HG03520 (cell line): Measurements from ENCODE around the gene HGFAC.
A peak's percentile ranks its signal among the peaks of the same experiment; 100 is the strongest.
"Not testable (repeated sequence)": the region's sequence is repeated elsewhere in the genome, so short reads cannot be mapped to it uniquely, and the experiment has no call there.

Source experiments
- ATAC-seq: cut with Tn5 transposase; IDR thresholded peaks from one replicate; pipeline ENCODE4 v1.9.1; 2021; ENCODE audit warnings: mild to moderate bottlenecking, moderate library complexity; ENCODE audit not compliant: unreplicated experiment

The HGFAC gene

DNA sequence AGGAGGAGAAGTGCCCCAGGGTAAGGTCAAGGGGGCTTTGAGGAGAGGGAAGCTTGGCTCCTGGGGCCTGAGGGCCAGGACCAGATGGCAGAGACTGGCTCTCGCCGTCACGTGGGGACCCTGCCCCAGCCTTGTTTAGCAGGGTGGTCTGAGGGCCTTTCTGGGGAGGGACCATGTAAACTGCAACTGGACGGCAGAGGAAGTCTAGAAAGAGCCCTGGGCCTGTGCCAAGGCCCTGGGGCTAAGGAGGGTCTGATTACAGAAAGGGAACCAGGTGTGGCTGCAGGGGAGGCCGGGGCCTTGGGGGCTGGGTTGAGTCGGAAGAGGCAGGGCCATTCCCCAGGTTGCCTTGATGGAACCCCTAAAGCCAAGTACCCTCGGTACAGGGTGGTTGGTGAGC lies 1.8 kb upstream of the HGFAC start:
- ATAC-seq: no peak

DNA sequence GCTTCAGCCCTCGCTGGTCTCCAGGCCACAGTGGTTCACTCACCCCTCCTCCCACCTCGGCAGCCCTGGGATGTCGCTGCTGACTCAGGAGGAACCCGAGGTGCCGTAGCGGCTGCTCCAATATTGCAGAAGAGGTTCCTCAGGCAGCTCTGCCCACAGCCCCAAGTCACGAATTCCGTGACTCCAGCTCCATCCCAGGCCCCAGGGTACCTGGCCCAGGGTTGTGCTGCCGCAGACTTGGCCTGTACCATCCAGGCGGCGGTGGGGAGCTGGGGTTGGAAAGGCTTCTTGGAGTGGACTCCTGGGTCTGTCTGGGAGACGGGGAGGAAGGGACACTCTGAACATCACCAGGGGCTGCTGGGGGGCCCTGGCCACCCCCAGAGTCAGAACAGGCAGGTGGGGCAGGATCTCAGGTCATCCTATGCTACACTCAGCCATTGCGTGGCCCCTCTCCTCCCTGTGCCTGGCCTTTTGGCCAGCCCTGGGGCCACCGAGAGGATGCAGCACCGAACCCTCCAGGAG lies 728 bp upstream of the HGFAC start:
- ATAC-seq: no peak

DNA sequence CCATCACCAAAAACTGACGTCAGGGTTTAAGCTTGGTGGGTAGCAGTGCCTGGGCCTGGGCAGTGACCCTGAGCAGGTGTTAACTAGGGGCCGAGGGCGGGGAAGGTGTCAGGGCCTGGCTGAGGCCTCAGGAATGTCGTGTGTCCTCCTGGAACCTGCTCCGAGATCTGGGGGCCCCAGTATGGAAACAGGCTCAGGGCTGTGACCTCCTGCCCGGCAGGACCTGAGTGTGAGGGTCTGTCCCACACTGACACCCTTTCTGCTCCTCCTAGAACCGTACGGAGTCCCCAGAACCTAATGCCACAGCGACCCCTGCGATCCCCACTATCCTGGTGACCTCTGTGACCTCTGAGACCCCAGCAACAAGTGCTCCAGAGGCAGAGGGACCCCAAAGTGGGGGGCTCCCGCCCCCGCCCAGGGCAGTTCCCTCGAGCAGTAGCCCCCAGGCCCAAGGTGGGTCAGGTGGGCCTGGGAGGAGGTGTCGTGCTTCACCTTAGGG lies 741 bp downstream of the HGFAC start:
- no peak for ATAC-seq

DNA sequence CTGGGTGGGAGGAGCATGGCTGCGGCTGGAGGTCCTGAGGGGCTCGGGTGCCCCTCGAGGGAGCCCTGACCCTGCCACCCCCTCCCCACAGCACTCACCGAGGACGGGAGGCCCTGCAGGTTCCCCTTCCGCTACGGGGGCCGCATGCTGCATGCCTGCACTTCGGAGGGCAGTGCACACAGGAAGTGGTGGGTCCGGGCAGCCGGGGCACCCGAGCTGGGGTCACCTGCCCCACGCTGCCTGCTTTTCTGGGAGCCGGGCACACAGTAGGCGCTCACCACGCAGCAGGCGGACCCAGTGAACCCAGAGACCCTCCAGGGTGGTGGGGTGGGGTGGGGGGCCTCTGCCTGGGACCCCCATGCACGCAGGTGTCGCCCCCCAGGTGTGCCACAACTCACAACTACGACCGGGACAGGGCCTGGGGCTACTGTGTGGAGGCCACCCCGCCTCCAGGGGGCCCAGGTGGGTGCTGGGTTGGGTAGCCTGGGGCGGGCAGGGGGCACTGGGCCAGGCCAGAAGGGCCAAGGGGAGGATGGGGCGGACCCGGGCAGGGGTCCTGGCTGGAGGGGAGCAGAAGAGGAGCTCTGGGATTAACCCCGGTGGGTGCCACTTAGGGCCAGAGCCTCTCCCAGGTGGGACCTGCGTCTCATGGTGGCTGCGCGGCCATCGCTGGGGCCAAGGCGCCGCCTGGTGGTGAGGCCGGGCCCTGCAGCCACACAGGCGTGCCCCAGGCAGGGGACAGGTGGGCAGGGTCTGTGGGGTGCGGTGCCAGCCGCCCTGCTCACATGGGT lies 1.4 kb downstream of the HGFAC start:
- ATAC-seq: peak; percentile 59

DNA sequence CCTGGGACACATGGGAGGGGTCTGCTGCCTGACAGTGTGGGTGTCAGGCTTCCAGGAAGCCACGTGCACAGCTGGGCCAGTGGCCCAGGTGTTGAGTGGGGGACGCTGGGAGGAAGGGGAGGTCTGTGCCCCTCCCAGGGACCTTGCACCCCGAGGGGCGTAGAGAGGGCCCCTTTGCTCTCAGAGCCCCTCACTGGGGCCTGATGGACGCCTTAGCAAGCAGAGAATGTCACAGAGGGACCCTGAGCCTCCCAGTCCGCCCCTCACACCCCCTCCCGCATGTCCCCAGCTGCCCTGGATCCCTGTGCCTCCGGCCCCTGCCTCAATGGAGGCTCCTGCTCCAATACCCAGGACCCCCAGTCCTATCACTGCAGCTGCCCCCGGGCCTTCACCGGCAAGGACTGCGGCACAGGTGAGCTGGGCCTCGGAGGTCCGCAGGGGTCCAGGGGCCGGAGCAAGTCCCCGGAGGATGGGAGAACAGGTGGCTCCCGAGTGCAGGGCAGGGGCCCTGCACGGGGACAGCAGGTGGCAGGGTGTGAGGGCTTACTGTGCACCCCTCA lies 2.1 kb downstream of the HGFAC start:
- ATAC-seq: no peak

DNA sequence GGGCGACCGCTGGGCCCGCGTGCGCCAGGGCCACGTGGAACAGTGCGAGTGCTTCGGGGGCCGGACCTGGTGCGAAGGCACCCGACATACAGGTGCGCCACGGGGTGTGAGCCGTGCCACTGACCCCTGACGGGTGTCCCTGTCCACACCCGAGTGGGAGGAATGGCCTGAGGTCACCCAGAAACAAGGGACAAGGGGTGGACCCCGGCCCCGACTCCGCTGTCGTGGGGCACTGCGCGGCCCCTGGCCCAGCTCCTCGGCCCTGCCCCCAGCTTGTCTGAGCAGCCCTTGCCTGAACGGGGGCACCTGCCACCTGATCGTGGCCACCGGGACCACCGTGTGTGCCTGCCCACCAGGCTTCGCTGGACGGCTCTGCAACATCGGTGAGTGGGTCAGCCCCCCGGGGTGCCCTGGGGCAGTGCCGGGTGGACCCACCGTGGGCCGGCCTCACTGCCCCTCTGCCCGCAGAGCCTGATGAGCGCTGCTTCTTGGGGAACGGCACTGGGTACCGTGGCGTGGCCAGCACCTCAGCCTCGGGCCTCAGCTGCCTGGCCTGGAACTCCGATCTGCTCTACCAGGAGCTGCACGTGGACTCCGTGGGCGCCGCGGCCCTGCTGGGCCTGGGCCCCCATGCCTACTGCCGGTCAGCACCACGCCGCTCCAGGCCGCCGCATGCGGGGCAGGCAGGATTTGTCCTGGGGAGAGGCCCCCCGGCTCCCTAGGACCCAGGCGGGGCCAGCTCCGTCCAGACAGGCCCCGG lies 2.8 kb downstream of the HGFAC start:
- no peak for ATAC-seq

DNA sequence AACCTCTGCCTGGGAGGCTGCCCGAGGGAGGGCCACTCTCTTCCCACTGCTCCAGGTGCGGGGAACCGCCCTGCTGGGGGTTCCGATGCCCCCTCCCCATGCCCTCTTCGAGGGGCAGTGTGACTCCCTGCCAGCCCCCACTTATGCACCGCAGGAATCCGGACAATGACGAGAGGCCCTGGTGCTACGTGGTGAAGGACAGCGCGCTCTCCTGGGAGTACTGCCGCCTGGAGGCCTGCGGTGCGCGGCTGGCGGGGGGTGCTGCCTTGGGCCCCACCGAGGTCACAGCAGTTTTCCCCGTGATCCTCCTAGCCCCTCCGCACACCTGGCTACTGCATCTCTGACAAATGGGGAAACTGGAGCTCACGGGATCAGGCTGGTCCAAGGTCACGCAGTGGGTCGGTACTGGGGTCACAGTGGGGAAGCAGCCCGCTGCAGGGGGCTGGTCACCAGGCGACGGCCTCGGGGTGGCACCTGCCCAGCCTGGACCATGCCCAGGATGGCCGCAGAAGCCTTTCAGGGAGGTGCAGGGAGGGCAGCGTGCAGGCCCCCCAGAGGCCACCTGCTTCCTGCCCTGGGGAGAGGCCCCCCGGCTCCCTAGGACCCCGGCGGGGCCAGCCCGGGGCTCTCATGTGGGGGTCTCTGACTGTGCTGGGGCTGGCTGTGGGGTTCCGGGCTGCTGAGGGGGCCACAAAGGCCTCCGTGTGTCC lies 3.5 kb downstream of the HGFAC start:
- ATAC-seq: no peak

DNA sequence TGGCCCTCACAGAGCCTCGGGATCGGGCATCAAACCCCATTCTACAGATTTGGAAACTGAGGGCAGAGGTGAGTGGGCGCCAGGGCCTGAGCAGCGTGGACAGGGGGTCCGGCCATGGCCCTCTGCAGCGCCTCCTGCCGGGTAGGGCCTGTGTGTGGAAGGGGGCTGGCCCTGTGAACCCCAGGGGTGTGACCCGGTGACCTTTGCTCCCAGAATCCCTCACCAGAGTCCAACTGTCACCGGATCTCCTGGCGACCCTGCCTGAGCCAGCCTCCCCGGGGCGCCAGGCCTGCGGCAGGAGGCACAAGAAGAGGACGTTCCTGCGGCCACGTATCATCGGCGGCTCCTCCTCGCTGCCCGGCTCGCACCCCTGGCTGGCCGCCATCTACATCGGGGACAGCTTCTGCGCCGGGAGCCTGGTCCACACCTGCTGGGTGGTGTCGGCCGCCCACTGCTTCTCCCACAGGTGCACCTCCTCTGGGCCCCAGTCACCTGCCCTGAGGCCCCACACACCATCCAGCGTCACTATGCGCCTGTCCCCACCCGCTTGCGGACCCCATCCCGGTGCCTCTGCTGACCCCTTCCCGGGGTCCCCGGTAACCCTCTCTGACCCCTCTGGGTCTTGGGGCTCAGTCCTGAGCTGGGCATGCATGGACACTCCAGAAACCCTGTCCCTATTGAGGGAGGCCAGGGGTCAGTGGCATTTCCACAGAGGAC lies 4.2 kb downstream of the HGFAC start:
- ATAC-seq: no peak

DNA sequence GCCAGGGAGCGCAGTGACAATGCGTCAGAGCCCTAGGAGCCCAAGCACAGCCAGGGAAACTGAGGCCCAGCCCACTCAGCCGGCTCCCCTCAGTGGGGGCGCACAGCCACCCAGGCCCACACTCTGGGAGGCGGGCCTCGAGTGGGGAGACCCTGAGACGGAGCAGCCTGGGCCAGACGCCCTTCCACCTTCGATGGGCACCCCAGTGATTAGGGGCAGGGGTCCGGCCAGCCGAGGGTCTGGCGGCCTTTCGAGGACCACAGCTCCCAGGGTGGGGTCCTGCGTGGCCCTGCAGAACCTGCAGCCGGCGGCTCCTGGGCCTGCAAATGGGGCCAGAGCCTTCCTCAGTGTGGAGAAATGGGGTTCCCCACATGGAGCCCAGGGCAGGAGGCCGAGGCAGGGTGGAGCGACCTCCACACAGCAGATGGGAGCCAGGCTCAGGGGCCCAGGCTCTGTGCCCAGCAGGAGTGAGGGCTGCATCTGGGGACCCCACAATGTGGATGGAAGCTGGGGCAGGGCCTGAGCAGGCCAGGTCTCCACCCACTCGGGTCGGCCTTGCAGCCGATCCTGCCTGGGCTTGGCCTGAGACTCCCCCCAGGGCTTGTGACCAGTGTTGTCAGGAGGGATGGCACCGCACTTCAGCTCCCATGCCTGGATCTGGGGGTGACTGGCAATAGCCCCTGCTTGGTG lies 5.0 kb downstream of the HGFAC start:
- no peak for ATAC-seq

DNA sequence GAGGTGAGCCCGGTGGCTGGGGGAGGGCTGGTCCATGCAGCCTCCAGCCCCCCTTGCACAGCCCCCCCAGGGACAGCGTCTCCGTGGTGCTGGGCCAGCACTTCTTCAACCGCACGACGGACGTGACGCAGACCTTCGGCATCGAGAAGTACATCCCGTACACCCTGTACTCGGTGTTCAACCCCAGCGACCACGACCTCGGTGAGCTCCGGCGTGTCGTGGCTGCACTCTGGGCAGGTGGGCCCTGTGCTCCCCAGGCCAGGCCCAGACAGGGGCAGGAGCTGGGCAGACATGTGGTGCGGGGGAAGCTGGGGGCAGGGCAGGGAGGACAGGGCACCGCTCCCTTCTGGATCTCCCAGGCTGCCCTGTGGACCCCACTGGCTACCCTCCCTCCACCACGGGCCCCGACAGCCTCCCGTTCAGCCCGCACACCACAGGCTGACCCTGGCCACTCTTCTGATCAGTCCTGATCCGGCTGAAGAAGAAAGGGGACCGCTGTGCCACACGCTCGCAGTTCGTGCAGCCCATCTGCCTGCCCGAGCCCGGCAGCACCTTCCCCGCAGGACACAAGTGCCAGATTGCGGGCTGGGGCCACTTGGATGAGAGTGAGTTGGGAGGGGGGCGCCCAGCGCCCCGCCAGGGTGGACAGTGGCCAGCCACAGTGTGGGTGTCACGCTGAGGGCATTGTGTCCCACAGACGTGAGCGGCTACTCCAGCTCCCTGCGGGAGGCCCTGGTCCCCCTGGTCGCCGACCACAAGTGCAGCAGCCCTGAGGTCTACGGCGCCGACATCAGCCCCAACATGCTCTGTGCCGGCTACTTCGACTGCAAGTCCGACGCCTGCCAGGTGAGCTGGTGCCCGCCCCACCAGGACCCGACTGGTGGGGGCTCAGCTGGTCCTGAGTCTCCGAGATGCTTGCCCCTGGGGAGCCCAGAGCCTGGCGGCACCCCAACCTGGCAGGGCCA lies 5.9 kb downstream of the HGFAC start:
- no peak for ATAC-seq

DNA sequence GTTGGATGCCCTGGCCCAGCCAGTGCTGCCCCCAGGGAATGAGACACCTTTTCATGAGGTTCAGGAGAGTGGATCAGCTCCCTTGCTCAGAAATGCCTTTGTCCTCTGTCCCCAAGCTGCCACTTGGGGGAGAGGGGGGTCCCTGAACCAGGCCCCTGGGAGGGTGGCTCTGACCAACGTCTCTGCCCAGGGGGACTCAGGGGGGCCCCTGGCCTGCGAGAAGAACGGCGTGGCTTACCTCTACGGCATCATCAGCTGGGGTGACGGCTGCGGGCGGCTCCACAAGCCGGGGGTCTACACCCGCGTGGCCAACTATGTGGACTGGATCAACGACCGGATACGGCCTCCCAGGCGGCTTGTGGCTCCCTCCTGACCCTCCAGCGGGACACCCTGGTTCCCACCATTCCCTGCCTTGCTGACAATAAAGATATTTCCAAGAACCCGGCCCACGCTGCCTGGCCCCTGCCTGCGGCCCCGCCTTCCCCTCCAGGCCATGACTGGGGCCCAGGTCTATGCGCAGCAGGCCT lies 7.3 kb downstream of the HGFAC start:
- ATAC-seq: no peak

DNA sequence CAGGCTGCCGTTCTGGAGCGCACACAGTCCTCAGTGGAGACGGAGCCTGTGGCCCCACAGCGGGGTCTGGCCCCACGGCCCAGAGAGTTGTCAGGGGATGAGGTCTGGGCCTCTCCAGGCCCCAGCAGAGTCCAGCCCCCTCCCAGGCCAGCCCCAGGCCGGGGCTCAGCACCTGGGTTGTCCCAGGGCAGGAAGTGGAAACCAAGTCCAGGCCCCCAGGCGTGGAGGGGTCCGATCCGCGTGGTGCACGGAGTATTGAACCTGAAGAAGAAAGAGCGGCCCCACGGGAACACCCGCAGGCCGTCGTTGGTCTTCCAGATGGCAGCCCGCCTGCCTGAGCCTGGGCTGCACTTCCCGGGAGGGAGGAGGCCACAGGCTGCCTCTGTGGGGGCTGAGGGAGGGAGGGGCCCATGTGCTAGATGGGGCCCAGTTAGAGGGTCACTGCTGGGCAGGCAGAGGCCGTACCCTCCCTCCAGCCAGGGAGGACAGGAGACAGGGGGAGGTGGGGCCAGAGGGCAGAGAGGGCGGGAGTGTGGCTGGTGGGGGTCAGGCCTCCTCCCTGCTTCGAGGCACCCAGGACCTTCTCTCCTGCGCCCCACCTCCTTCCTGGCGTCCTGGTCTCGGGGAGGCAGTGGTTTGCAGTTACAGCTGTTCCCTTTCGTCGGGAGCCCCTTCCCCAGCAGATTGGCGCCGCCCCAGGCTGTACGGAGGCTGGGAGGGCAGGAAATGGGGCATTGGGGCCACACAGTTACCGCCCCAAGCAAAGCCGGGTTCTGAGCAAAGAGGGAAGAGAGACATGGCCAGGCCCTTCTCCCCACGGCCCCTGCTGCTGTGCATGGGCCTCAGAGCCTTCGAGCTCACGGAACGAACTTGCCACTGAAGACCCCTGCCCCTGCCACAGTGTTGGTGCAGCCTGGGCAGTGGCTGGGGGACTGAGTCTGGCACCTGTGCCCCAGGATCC lies 8.1 kb downstream of the HGFAC start:
- no peak for ATAC-seq

DNA sequence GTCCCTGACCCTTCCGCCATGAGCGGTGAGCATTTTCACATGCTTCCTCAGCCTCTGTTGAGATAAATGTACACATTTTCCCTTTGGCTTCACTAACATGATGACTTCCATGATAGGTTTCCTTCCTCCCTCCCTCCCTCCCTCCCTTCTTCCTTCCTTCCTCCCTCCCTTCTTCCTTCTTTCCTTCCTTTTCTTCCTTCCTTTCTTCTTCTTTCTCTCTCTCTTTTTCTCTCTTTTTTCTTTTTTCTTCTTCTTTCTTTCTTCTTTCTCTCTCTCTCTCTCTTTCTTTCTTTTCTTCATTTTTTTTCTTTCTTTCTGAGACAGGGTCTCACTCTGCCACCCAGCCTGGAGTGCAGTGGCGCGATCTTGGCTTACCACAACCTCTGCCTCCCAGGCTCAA lies 8.9 kb downstream of the HGFAC start:
- ATAC-seq: no peak

DNA sequence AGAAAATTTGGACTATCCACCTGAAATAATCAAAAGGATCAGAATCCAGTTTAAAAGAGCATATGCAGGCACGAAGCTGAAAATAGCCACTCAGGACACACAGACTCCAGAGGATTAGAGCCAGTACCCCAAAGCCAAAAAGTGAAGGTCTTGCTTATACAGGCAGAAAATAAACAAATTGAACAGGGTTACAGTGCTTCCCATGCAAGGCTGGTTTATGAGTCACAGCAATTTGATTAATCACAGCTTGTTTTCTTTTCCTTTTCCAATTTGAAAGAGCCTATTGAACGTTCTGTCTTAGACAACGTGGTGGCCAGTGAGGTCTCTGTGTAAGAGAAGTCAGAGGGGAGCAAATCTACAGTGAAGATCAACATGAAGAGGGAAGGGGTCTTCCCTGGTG lies 10.2 kb downstream of the HGFAC start:
- ATAC-seq: no peak

DNA sequence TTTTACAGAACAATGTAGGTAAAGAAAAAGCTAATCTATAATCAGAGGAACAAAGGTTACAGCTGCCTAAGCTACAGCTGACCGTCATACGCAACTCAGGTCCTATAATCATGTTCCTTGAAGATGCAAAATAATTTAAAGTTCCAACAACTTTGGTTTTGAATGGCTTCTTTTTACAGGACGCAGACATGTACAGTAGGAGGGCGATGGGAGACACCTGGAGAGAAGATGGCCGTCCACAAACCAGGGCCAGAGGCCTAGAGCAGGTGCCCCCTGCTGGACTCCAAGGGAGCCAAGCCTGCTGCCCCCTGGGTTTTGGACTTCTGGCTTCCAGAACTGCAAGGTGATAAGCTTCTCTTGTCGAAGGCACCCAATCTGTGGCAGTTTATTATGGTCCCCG lies 10.6 kb downstream of the HGFAC start:
- ATAC-seq: no peak

DNA sequence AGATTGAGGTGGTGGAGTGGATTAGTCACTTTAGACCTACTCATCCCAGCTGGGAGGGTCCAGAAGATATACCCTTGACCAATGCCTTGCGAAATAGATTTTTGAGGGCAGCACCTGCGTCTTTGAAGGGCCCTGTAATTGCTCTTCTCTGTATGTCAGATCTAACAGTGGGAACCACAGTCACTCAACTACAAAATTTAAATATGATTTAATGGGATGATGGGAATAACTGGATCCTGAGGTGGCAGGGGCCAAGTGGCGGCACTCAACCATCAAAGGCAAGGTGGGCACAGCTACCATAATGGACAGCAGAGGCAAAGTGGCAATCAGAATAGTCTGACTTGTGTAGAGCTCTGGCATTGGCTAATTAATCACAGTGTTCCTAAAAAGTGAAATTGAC lies 13.8 kb downstream of the HGFAC start:
- ATAC-seq: not testable (repeated sequence)

DNA sequence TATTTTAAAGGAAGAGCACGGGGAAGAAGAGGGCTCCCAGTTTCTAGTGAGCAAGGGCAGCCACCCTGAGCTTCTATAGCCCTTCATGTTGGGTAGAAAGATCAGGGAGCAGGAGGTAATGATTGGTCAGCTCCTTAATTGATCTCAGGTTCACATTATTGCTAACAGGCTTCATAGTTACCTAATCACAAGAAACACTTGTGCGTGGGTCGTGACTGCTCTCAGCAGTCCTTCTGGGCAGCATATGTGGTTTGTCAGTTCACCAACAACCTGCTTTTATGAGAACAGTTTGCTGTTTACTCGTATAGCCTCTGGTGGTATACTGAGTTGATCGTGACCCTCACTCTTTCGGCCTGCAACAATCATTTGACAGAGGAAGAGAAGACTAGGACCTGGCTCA lies 16.6 kb downstream of the HGFAC start:
- ATAC-seq: no peak
